ENCODE data around the gene FAM83D. TPM values are rescaled to one million over a fixed set of nuclear protein-coding genes. Genes with fewer than 3 reads are reported as not detected.

FAM83D gene
- total RNA-seq, 1 donor, result 17.7 TPM

- TF ChIP-seq CTCF (IDR thresholded peaks at IDR 0.05; ENCODE audit: insufficient read depth, low read depth, low read length), result no peak
- no peak for DNase-seq (ENCODE audit: low read depth)
These were observed 8.3 kb downstream of the FAM83D start for GRCh38 chr20:38934530-38934929.

GRCh38 chr20:38935285-38935684 lies 9.1 kb downstream of the FAM83D start:
- peak; percentile 34 for TF ChIP-seq CTCF (IDR thresholded peaks at IDR 0.05; ENCODE audit: insufficient read depth, low read depth, low read length)
- no peak overlapping the region for H3K4me3 ChIP-seq (ENCODE audit: low read depth, low read length)
- DNase-seq (ENCODE audit: low read depth), result peak; percentile 34

More at GRCh38 chr20:38934530-38934929, 8.3 kb downstream of the FAM83D start:
- H3K4me3 ChIP-seq (ENCODE audit: low read depth, low read length), result no peak overlapping the region

- no peak for DNase-seq (ENCODE audit: low read depth)
- H3K4me3 ChIP-seq (ENCODE audit: low read depth, low read length), result no peak overlapping the region
- no peak for TF ChIP-seq CTCF (IDR thresholded peaks at IDR 0.05; ENCODE audit: insufficient read depth, low read depth, low read length)
These were observed 9.8 kb downstream of the FAM83D start for GRCh38 chr20:38935967-38936407.

- TF ChIP-seq CTCF (IDR thresholded peaks at IDR 0.05; ENCODE audit: insufficient read depth, low read depth, low read length), result no peak
- no peak for DNase-seq (ENCODE audit: low read depth)
These were observed 10.8 kb downstream of the FAM83D start for GRCh38 chr20:38937000-38937399.

GRCh38 chr20:38937978-38938473 lies 11.8 kb downstream of the FAM83D start:
- DNase-seq (ENCODE audit: low read depth), result no peak
- H3K4me3 ChIP-seq (ENCODE audit: low read depth, low read length), result no peak overlapping the region
- TF ChIP-seq CTCF (IDR thresholded peaks at IDR 0.05; ENCODE audit: insufficient read depth, low read depth, low read length), result no peak

More at GRCh38 chr20:38937000-38937399, 10.8 kb downstream of the FAM83D start:
- H3K4me3 ChIP-seq (ENCODE audit: low read depth, low read length), result no peak overlapping the region

GRCh38 chr20:38939686-38940085 lies 13.5 kb downstream of the FAM83D start:
- no peak for TF ChIP-seq CTCF (IDR thresholded peaks at IDR 0.05; ENCODE audit: insufficient read depth, low read depth, low read length)
- DNase-seq (ENCODE audit: low read depth), result no peak
- H3K4me3 ChIP-seq (ENCODE audit: low read depth, low read length), result no peak overlapping the region

- no peak for DNase-seq (ENCODE audit: low read depth)
- H3K4me3 ChIP-seq (ENCODE audit: low read depth, low read length), result no peak overlapping the region
- TF ChIP-seq CTCF (IDR thresholded peaks at IDR 0.05; ENCODE audit: insufficient read depth, low read depth, low read length), result no peak
These were observed 14.4 kb downstream of the FAM83D start for GRCh38 chr20:38940644-38941043.

Data from fibroblast of villous mesenchyme (primary cell).